Adipose tissue (tissue), 3 donors: ENCODE measurements around the gene PKNOX2. TPM values are rescaled to one million over a fixed set of nuclear protein-coding genes. Genes with fewer than 3 reads are reported as not detected.
"Not testable (repeated sequence)": the region's sequence is repeated elsewhere in the genome, so short reads cannot be mapped to it uniquely, and the experiment has no call there.

ENCODE experiments used
- H3K27ac ChIP-seq: one replicate; pipeline ENCODE4 v1.5.1; 2013; ENCODE audit warnings: low read depth, low read length
- WGBS, 3 donors: extraction: QIAGEN DNeasy Blood & Tissue Kit; methylation state at CpG; one replicate each; pipeline ENCODE4 v1.1.7; 2013; 5-methylcytosine and 5-hydroxymethylcytosine counted together
- polyA plus RNA-seq, 3 donors: library from polyadenylated mRNA; stranded (reverse); fragments of 200-250 nt; gene quantifications; one replicate each; pipeline ENCODE4 v1.2.3, GENCODE V29; 2013
- donor health status: healthy with polysubstance abuse.
- donor health status: Bipolar disorder and iron deficiency.
- donor health status: healthy.

Gene PKNOX2
- polyA plus RNA-seq, 3 donors: 0.77 to 3.5 (median 1.3) TPM

DNA sequence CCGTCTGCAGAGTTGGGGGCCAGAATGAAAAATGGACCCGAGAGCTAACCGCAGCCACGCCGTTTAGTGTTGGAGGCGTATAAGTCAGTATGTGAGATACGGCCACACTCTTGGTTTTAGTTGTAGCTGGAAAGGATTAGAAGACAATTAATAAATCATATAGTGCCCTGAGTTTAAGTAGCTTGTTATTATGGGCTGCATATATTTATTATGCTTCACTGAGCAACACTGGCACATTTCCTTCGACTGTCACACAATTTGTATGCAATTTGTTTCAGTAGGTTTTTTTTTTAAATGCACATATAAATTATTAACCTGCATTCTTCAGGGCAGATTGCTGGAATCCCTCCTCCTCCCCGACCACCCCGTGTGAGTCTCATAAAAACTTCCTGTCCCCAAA lies 56.9 kb downstream of the PKNOX2 start:
- 73 to 89% (median 81%) methylated on average over 10 of the region's 10 CpGs for WGBS, 3 donors
- no peak overlapping the region for H3K27ac ChIP-seq

DNA sequence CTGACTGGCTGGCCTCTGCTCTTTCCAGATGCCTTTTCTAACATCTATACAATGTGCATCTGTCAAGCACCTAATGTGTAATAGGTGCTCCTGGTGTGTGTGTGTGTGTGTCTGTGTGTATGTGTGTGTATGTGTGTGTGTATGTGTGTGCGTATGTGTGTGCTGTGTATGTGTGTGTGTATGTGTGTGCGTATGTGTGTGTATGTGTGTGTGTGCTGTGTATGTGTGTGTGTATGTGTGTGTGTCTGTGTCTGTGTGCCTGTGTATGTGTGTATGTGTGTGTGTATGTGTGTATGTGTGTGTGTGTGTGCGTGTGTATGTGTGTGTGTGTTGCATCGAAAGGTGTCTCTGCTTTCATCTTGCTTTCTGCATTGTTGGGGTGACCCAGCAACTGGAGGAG lies 57.9 kb downstream of the PKNOX2 start:
- 90 to 95% (median 92%) methylated on average over 4 of the region's 4 CpGs for WGBS, 3 donors
- no peak overlapping the region for H3K27ac ChIP-seq

DNA sequence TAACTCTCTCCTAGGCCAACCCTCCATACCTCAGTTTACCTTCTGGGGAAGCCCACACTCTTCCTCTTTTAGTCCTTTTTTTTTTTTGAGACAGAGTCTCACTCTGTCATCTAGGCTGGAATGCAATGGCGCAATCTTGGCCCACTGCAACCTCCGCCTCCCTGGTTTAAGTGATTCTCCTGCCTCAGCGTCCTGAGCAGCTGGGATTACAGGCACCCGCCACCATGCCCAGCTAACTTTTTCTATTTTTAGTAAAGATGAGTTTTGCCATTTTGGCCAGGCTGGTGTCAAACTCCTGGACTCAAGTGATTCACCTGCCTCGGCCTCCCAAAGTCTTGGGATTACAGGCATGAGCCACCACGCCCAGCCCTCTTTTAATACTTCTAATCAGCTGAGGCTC lies 58.6 kb downstream of the PKNOX2 start:
- H3K27ac ChIP-seq: not testable (repeated sequence)
- WGBS, 3 donors: 80 to 83% (median 82%) methylated on average over 6 of the region's 6 CpGs

DNA sequence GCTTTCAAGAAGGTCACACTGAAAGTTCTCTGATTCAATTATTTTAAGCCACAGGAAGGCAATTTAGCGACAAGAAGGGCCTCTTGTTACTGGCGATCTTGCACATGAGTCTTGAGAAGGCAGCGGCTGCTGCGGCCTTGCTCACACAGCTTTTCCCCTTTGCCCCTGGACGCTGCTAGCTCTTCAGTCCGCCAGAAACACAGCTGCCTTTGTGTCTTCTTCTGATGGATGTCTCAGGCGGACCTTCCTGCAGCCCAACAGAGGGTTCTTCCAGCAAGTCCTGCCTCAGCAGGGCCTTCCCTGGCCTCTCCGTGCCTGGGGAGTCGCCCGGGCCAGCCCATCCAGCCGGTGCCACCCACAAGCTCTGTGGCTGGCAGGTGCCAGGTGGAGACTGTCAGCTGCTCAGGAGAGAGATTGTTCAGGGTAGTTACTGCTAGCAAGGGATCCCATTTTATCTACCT lies 59.4 kb downstream of the PKNOX2 start:
- H3K27ac ChIP-seq: no peak overlapping the region
- WGBS, 3 donors: 88 to 90% (median 89%) methylated on average over 11 of the region's 11 CpGs

- no peak overlapping the region for H3K27ac ChIP-seq
Measured at GRCh38 chr11:125224391-125225021, 60.0 kb downstream of the PKNOX2 start.

GRCh38 chr11:125225401-125225800 lies 60.9 kb downstream of the PKNOX2 start:
- no peak overlapping the region for H3K27ac ChIP-seq
- WGBS, 3 donors: 83 to 92% (median 87%) methylated on average over 2 of the region's 2 CpGs

More at GRCh38 chr11:125224391-125225021, 60.0 kb downstream of the PKNOX2 start:
- 60 to 73% (median 65%) methylated on average over 15 of the region's 15 CpGs for WGBS, 3 donors

DNA sequence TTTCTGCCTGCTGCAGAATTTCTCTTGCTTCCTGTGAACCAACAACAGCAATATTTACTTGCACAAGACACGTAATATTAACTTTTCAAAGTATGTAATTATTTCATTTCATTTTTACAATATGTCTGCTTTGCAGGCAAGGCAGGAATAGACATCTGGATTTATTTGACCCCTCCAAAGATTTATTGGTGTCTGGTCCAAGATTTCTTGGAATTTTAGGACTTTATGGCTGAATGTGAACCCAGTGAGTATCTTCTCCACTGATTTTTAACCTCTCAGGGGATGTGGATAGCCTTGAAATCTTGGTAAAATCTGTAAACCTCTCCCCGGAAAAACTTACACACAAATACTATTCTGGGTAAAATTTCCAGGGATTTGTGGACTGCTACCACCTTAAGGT lies 61.5 kb downstream of the PKNOX2 start:
- H3K27ac ChIP-seq: no peak overlapping the region
- 40 to 59% (median 50%) methylated on average over 2 of the region's 2 CpGs for WGBS, 3 donors

- WGBS, 3 donors: 67 to 72% (median 70%) methylated on average over 4 of the region's 4 CpGs
- H3K27ac ChIP-seq: no peak overlapping the region
Measured at GRCh38 chr11:125226706-125227105, 62.2 kb downstream of the PKNOX2 start.

GRCh38 chr11:125227151-125227550 lies 62.6 kb downstream of the PKNOX2 start:
- no peak overlapping the region for H3K27ac ChIP-seq
- 51 to 84% (median 61%) methylated on average over 5 of the region's 5 CpGs for WGBS, 3 donors

DNA sequence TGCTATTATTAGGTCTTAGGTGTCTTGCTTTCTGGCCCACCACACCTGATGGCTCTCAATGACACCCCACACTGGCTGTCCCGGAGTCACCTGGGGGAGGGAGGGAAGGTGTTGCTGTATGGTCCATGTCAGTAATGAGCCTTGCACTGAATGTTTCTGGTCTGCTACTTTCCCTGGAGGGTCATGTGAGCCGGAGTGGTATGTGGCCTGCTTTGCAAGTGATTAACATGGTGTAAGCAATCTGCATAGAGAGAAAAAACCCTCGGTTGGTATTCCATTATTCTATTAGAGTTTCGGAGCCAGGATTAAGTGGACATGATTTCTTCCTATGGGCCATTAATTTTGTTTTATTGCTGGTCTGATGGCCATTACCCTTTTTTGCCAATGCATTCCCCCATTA lies 63.9 kb downstream of the PKNOX2 start:
- WGBS, 3 donors: 83 to 89% (median 86%) methylated on average over 4 of the region's 4 CpGs
- no peak overlapping the region for H3K27ac ChIP-seq

DNA sequence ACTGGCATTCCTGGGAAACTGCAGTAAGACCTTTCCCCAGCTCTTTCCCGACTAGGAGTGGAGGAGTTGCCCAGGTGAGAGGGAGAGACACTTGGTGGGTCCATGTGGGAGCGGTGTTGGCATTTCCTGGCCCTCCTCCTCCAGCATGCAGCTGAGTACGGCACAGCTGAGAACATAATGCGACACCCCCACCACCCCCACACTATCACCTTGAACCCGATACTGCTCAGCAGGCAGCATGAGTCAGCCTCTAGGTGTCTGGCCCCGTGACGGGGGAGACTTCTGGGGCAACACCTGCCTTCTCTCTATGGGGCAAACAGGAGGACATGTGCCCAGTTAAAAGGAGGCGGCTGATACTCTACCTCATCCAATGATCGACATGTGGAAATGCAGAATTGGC lies 64.4 kb downstream of the PKNOX2 start:
- WGBS, 3 donors: 84 to 86% (median 85%) methylated on average over 9 of the region's 9 CpGs
- H3K27ac ChIP-seq: no peak overlapping the region

DNA sequence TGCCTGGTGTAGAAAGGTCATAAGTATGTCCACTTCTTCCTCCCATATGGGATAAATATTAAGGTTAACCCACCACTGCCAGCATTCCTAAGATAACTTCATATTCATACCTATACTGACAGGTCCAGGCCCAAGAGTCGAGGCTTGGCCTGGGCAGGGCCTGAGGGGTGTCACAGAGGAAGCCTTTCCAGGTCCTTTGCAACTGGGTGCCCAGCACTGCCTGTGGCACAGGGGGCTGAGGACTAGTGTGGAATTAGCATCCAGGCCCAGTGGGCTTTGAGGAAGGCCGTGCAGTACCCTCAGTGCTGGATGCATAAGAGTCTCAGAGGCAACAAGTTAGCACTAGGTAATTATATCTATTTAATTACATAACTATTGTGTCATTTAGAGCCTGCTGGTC lies 65.4 kb downstream of the PKNOX2 start:
- 90 to 93% (median 92%) methylated on average over 2 of the region's 2 CpGs for WGBS, 3 donors
- no peak overlapping the region for H3K27ac ChIP-seq

DNA sequence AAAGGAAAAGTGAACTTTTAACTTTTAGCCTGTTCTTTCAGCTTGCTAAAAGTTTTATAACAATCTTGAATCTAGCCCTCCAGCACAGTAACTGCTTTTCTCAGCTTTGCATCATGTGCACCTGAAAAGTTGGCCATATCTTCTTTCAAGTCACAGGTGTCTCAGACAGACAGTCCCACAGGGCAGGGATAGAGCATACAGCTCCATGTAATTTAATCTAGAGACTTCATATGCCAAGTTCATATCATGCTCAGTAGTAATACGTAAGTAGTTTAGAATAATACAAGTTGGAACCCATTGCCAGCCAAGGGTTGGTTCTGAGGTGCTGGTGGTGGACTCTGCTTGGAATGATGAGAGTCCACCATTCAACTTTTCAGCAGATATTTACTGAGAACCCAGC lies 68.6 kb downstream of the PKNOX2 start:
- H3K27ac ChIP-seq: no peak overlapping the region
- 79 to 88% (median 85%) methylated on average over 1 of the region's 1 CpG for WGBS, 3 donors

- H3K27ac ChIP-seq: no peak overlapping the region
- WGBS, 3 donors: 63 to 75% (median 67%) methylated on average over 8 of the region's 8 CpGs
Measured at GRCh38 chr11:125233736-125234275, 69.3 kb downstream of the PKNOX2 start.

- 64 to 71% (median 71%) methylated on average over 5 of the region's 5 CpGs for WGBS, 3 donors
- no peak overlapping the region for H3K27ac ChIP-seq
Measured at GRCh38 chr11:125235071-125235471, 70.5 kb downstream of the PKNOX2 start.

- no peak overlapping the region for H3K27ac ChIP-seq
- 75 to 82% (median 79%) methylated on average over 24 of the region's 24 CpGs for WGBS, 3 donors
Measured at GRCh38 chr11:125236072-125236825, 71.7 kb downstream of the PKNOX2 start.

DNA sequence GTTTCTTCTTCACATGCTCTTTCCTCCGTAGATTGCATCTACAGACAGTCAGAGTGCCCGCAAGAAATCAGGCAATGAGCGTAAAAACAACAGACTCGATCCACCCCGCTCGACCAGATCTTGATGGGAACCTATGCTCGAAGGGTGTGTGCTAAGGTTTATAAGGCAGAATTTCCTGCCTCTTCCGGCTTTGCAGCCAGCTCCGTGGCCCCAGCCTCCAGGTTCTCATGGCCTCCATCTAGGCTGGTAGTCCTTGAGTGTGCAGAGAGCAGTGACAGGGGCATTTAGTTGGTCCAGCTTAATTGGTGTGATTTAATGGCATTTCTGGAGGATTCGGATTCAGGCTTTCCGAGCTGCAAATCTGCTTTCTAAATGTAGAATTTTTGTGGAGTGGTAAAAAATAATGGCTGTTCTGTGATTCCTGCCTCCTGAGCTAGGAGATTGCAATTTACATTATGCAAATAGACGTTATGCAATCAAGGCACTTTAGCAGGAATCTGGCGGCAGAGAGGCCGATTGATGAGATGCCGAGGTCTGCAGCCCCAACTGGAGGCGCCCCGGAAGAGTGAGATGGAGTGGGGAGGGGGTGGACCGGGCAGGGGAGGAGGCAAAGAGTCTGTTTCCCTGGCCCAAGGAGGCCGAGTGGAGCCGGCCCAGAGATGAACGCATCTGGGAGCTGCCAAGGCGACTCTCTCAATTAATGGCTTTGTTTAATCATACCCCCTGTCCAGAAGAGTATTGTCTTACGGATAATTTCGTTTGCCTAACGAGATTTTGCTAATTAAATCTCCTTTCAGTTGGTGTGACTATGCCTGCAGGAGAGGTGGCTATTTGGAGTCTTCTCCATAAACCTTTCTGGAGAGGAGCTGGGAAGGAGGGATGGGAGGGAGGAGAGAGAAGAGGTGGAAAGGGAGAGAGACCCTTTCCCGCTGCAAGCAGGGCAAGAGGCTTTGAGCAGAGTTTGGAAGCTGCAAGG lies 75.3 kb downstream of the PKNOX2 start:
- 73 to 84% (median 77%) methylated on average over 26 of the region's 26 CpGs for WGBS, 3 donors
- no peak overlapping the region for H3K27ac ChIP-seq

DNA sequence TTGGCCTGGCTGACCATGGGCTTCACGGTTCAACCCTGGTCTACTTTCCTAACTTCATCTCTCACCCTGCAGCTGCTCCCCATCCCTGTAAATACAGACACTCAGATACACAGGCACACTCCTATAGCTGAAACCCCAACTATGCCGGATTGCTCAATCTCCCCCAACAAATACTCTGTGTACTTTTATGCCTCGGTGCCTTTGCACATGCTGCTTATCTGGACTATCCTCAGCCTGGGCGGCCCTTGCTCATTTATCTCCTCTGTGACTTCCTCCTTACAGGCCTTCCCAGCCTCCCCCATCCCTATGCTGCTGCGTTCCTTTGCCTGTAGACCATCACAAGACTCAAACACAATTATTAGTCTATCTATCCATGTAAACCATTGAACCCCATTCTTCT lies 76.6 kb downstream of the PKNOX2 start:
- H3K27ac ChIP-seq: no peak overlapping the region
- WGBS, 3 donors: 91 to 92% (median 92%) methylated on average over 5 of the region's 5 CpGs
